AG09319 (cell line): ENCODE data around the gene IQGAP1.

ENCODE experiments used
- DNase-seq: peaks from one replicate; pipeline ENCODE4 v3.0.0-alpha.2; 2010; ENCODE audit warnings: low read depth; ENCODE audit errors: extremely low read depth
- CTCF ChIP-seq: IDR thresholded peaks from 2 replicates; pipeline ENCODE4 v1.5.1; 2011; ENCODE audit warnings: low read depth, mild to moderate bottlenecking, inconsistent platforms, low read length, moderate library complexity

Gene IQGAP1

GRCh38 chr15:90358124-90359033, 29.7 kb upstream of the IQGAP1 start:
- no peak for TF ChIP-seq CTCF
- DNase-seq = no peak

- TF ChIP-seq CTCF = no peak
- no peak for DNase-seq
These were observed 27.3 kb upstream of the IQGAP1 start for GRCh38 chr15:90360746-90361145.

- no peak for TF ChIP-seq CTCF
- DNase-seq = peak; percentile 48
These were observed 25.2 kb upstream of the IQGAP1 start for GRCh38 chr15:90362936-90363212.

- TF ChIP-seq CTCF = no peak
- DNase-seq = no peak
These were observed 23.8 kb upstream of the IQGAP1 start for GRCh38 chr15:90364251-90364650.

- no peak for DNase-seq
- no peak for TF ChIP-seq CTCF
These were observed 22.5 kb upstream of the IQGAP1 start for GRCh38 chr15:90365414-90366055.

GRCh38 chr15:90367576-90367975, 20.5 kb upstream of the IQGAP1 start:
- TF ChIP-seq CTCF = no peak

GRCh38 chr15:90375071-90375470, 13.0 kb upstream of the IQGAP1 start:
- DNase-seq = no peak
- TF ChIP-seq CTCF = no peak

More at GRCh38 chr15:90367576-90367975, 20.5 kb upstream of the IQGAP1 start:
- DNase-seq = no peak
